Mesenchymal stem cell (in vitro differentiated cells and primary cell): ENCODE results near the gene HES1.
A peak's percentile ranks its signal among the peaks of the same experiment; 100 is the strongest.

ENCODE experiments used
- DNase-seq: peaks from one replicate; pipeline ENCODE4 v3.0.0-alpha.2; 2013
- H2AFZ ChIP-seq: one replicate; pipeline ENCODE4 v1.6.1; 2013; ENCODE audit warnings: low read depth, mild to moderate bottlenecking, control low read depth, inconsistent platforms, low read length, moderate library complexity
- H2AK5ac ChIP-seq: 2 replicates; pipeline ENCODE4 v1.6.1; 2013; ENCODE audit warnings: low read length, moderate library complexity, mild to moderate bottlenecking, inconsistent platforms; ENCODE audit not compliant: severe bottlenecking
- H2BK120ac ChIP-seq: one replicate; pipeline ENCODE4 v1.6.1; 2013; ENCODE audit warnings: low read depth, mild to moderate bottlenecking, inconsistent platforms, low read length, moderate library complexity
- H2BK12ac ChIP-seq, 2 experiments: one replicate each; pipeline ENCODE4 v1.6.1; 2013; ENCODE audit warnings: inconsistent platforms in 2 of 2, low read length in 2 of 2, mild to moderate bottlenecking in 2 of 2, moderate library complexity in 2 of 2, control low read depth in 1 of 2
- H2BK15ac ChIP-seq: one replicate; pipeline ENCODE4 v1.6.1; 2013; ENCODE audit warnings: mild to moderate bottlenecking, low read depth, inconsistent platforms; ENCODE audit not compliant: poor library complexity, severe bottlenecking
- H2BK5ac ChIP-seq: 2 replicates; pipeline ENCODE4 v1.6.1; 2013; ENCODE audit warnings: low read depth, mild to moderate bottlenecking, low read length, control low read depth, inconsistent platforms; ENCODE audit not compliant: poor library complexity, severe bottlenecking
- H3K14ac ChIP-seq, 2 experiments: one replicate each; pipeline ENCODE4 v1.6.1; 2013; ENCODE audit warnings: inconsistent platforms in 2 of 2, low read length in 2 of 2, control low read depth in 1 of 2, mild to moderate bottlenecking in 1 of 2, moderate library complexity in 1 of 2
- H3K18ac ChIP-seq, 2 experiments: one replicate each; pipeline ENCODE4 v1.6.1; 2013; ENCODE audit warnings: inconsistent platforms in 2 of 2, low read length in 2 of 2, control low read depth in 1 of 2, low read depth in 1 of 2, mild to moderate bottlenecking in 1 of 2
- H3K23ac ChIP-seq, 2 experiments: one replicate each; pipeline ENCODE4 v1.6.1; 2013; ENCODE audit warnings: inconsistent platforms in 2 of 2, low read length in 2 of 2, mild to moderate bottlenecking in 2 of 2, moderate library complexity in 2 of 2, control low read depth in 1 of 2
- H3K27ac ChIP-seq: 2 replicates; pipeline ENCODE4 v1.5.1; 2013; ENCODE audit warnings: mild to moderate bottlenecking, moderate library complexity, low read length, control low read depth, inconsistent platforms; ENCODE audit not compliant: poor library complexity, severe bottlenecking
- H3K27me3 ChIP-seq, 2 experiments: 2 replicates each; pipeline versions ENCODE4 v1.6.1 to v1.7.0; 2013; ENCODE audit warnings: low read length in 2 of 2, mild to moderate bottlenecking in 2 of 2, moderate library complexity in 2 of 2, control low read depth in 1 of 2, inconsistent platforms in 1 of 2; ENCODE audit not compliant: control insufficient read depth in 1 of 2, insufficient read depth in 1 of 2
- H3K36me3 ChIP-seq, 2 experiments: 2 replicates each; pipeline versions ENCODE4 v1.6.1 to v1.7.0; 2013; ENCODE audit warnings: low read length in 2 of 2, control low read depth in 1 of 2, inconsistent platforms in 1 of 2, low read depth in 1 of 2, mild to moderate bottlenecking in 1 of 2; ENCODE audit not compliant: insufficient read depth in 2 of 2, control insufficient read depth in 1 of 2
- H3K4ac ChIP-seq, 2 experiments: one replicate each; pipeline ENCODE4 v1.6.1; 2013; ENCODE audit warnings: inconsistent platforms in 2 of 2, low read length in 2 of 2, mild to moderate bottlenecking in 2 of 2, moderate library complexity in 2 of 2, control low read depth in 1 of 2, low read depth in 1 of 2
- H3K4me1 ChIP-seq: 2 replicates; pipeline ENCODE4 v1.6.1; 2013; ENCODE audit warnings: low read depth, low read length, control low read depth; ENCODE audit not compliant: control insufficient read depth, insufficient read depth
- H3K4me2 ChIP-seq: 2 replicates; pipeline ENCODE4 v1.6.1; 2013; ENCODE audit warnings: low read length, mild to moderate bottlenecking, inconsistent platforms; ENCODE audit not compliant: poor library complexity, severe bottlenecking
- H3K4me3 ChIP-seq, 2 experiments: 2 replicates each; pipeline versions ENCODE4 v1.5.1 to v1.7.0; 2013; ENCODE audit warnings: low read length in 2 of 2, mild to moderate bottlenecking in 2 of 2, control low read depth in 1 of 2, low read depth in 1 of 2; ENCODE audit not compliant: insufficient read depth in 1 of 2
- H3K79me1 ChIP-seq: replicated peaks from 2 replicates; pipeline ENCODE4 v1.6.1; 2013; ENCODE audit warnings: mild to moderate bottlenecking, control low read depth, low read length, inconsistent platforms; ENCODE audit not compliant: poor library complexity, severe bottlenecking
- H3K9ac ChIP-seq: 2 replicates; pipeline ENCODE4 v1.7.0; 2013; ENCODE audit warnings: mild to moderate bottlenecking, low read length, moderate library complexity
- H3K9me3 ChIP-seq: 2 replicates; pipeline ENCODE4 v1.7.0; 2013; ENCODE audit warnings: mild to moderate bottlenecking, low read length; ENCODE audit not compliant: control insufficient read depth
- H4K8ac ChIP-seq: one replicate; pipeline ENCODE4 v1.6.1; 2013; ENCODE audit warnings: inconsistent platforms, mild to moderate bottlenecking, low read length, moderate library complexity
- H4K91ac ChIP-seq: one replicate; pipeline ENCODE4 v1.6.1; 2013; ENCODE audit warnings: mild to moderate bottlenecking, low read length, inconsistent platforms
- WGBS: methylation state at CpG from one replicate; pipeline ENCODE4 v1.1.7; 2013; ENCODE audit warnings: mixed read lengths; 5-methylcytosine and 5-hydroxymethylcytosine counted together

Gene HES1

GRCh38 chr3:194174980-194175379 lies 39.0 kb downstream of the HES1 start:
- Histone ChIP-seq H3K4ac (peak overlapping the region in 1 of 2 experiments; percentile 54), H3K14ac (no peak overlapping the region), H3K36me3 (no peaks in the 10 kb centered on the region), H2BK120ac (no peak overlapping the region), H2AFZ (no peak overlapping the region), H4K91ac (no peak overlapping the region), H3K27me3 (peaks cover 53 to 57% of the 10 kb centered on the region in 2 experiments), H3K79me1 (no peaks in the 10 kb centered on the region), H4K8ac (no peak overlapping the region), H3K23ac (no peak overlapping the region), H3K4me3 (no peak overlapping the region), H3K27ac (no peak overlapping the region), H2BK5ac (no peak overlapping the region), H3K4me2 (no peak overlapping the region), H3K9ac (no peak overlapping the region), H3K18ac (peak overlapping the region in 1 of 2 experiments; percentile 50), H2BK15ac (no peak overlapping the region), H2BK12ac (peak overlapping the region; percentile 34 to 75), H3K9me3 (no peaks in the 10 kb centered on the region), H3K4me1 (no peaks in the 10 kb centered on the region), H2AK5ac (no peak overlapping the region)
- 95% methylated on average over 5 of the region's 6 CpGs for WGBS
- no peak for DNase-seq

- no peak overlapping the region for H2BK12ac ChIP-seq
- no peaks in the 10 kb centered on the region for H3K9me3 ChIP-seq
- DNase-seq = peak; percentile 81
- peaks cover 54 to 58% of the 10 kb centered on the region in 2 experiments for H3K27me3 ChIP-seq
- peak overlapping the region; percentile 60 for H3K4me2 ChIP-seq
- no peak overlapping the region for H3K9ac ChIP-seq
- H2AK5ac ChIP-seq = no peak overlapping the region
- H2BK120ac ChIP-seq = peak overlapping the region; percentile 68
- no peak overlapping the region for H3K27ac ChIP-seq
- H3K4me1 ChIP-seq = no peaks in the 10 kb centered on the region
- no peaks in the 10 kb centered on the region for H3K79me1 ChIP-seq
- no peak overlapping the region for H3K14ac ChIP-seq
- H3K4me3 ChIP-seq = no peak overlapping the region
- 17% methylated on average over 17 of the region's 18 CpGs for WGBS
- no peak overlapping the region for H3K23ac ChIP-seq
- H3K4ac ChIP-seq = no peak overlapping the region
- peak overlapping the region in 1 of 2 experiments; percentile 55 for H3K18ac ChIP-seq
- H4K91ac ChIP-seq = no peak overlapping the region
- no peaks in the 10 kb centered on the region for H3K36me3 ChIP-seq
- peak overlapping the region; percentile 38 for H4K8ac ChIP-seq
- H2AFZ ChIP-seq = no peak overlapping the region
- H2BK5ac ChIP-seq = no peak overlapping the region
- no peak overlapping the region for H2BK15ac ChIP-seq
Measured at GRCh38 chr3:194176274-194176991, 40.5 kb downstream of the HES1 start.

GRCh38 chr3:194177141-194177540 lies 41.2 kb downstream of the HES1 start:
- DNase-seq = peak; percentile 34
- 62% methylated on average over 3 of the region's 5 CpGs for WGBS

GRCh38 chr3:194178128-194178527 lies 42.2 kb downstream of the HES1 start:
- WGBS = 91% methylated on average over 4 of the region's 4 CpGs
- Histone ChIP-seq H2AFZ (no peak overlapping the region), H3K79me1 (no peaks in the 10 kb centered on the region), H3K9me3 (no peaks in the 10 kb centered on the region), H2BK120ac (peak overlapping the region; percentile 82), H2BK15ac (no peak overlapping the region), H2BK12ac (no peak overlapping the region), H3K14ac (no peak overlapping the region), H4K91ac (no peak overlapping the region), H3K4me1 (no peaks in the 10 kb centered on the region), H3K18ac (no peak overlapping the region), H3K4me3 (no peak overlapping the region), H4K8ac (no peak overlapping the region), H3K9ac (no peak overlapping the region), H2AK5ac (no peak overlapping the region), H3K36me3 (no peaks in the 10 kb centered on the region), H3K27ac (no peak overlapping the region), H3K4ac (peak overlapping the region in 1 of 2 experiments; percentile 5), H2BK5ac (no peak overlapping the region), H3K23ac (no peak overlapping the region), H3K4me2 (no peak overlapping the region), H3K27me3 (peaks cover 54 to 61% of the 10 kb centered on the region in 2 experiments)
- no peak for DNase-seq

More at GRCh38 chr3:194177141-194177540, 41.2 kb downstream of the HES1 start:
- H3K4me3 ChIP-seq = no peak overlapping the region
- H2AK5ac ChIP-seq = no peak overlapping the region
- no peaks in the 10 kb centered on the region for H3K79me1 ChIP-seq
- H3K4me2 ChIP-seq = no peak overlapping the region
- H3K9ac ChIP-seq = no peak overlapping the region
- H2AFZ ChIP-seq = no peak overlapping the region
- H2BK15ac ChIP-seq = no peak overlapping the region
- no peak overlapping the region for H2BK5ac ChIP-seq
- H3K4ac ChIP-seq = no peak overlapping the region
- H3K27me3 ChIP-seq = peaks cover 53 to 59% of the 10 kb centered on the region in 2 experiments
- no peak overlapping the region for H3K23ac ChIP-seq
- no peak overlapping the region for H3K27ac ChIP-seq
- H4K8ac ChIP-seq = peak overlapping the region; percentile 61
- H3K4me1 ChIP-seq = no peaks in the 10 kb centered on the region
- no peaks in the 10 kb centered on the region for H3K9me3 ChIP-seq
- H3K36me3 ChIP-seq = no peaks in the 10 kb centered on the region
- no peak overlapping the region for H2BK120ac ChIP-seq
- no peak overlapping the region for H3K14ac ChIP-seq
- no peak overlapping the region for H3K18ac ChIP-seq
- H2BK12ac ChIP-seq = no peak overlapping the region
- H4K91ac ChIP-seq = no peak overlapping the region
